Measurements from ENCODE around the gene YPEL1. TPM values are rescaled to one million over a fixed set of nuclear protein-coding genes. Genes with fewer than 3 reads are reported as not detected.
"Not testable (repeated sequence)": the region's sequence is repeated elsewhere in the genome, so short reads cannot be mapped to it uniquely, and the experiment has no call there.

YPEL1 gene
- total RNA-seq, 2 donors from 2014 or later, result 2.9 to 16.2 TPM

GRCh38 chr22:21718499-21718898 lies 17.1 kb downstream of the YPEL1 start:
- no peaks in the 10 kb centered on the region for H3K27me3 ChIP-seq (replicated peaks; ENCODE audit: insufficient read depth)
- no peak for DNase-seq (ENCODE audit: low spot score)
- 64% methylated on average over 4 of the region's 4 CpGs for WGBS

GRCh38 chr22:21716395-21717122 lies 19.0 kb downstream of the YPEL1 start:
- H3K9me3 ChIP-seq; H3K4me1 ChIP-seq (replicated peaks); H3K36me3 ChIP-seq; intact Hi-C loops (cut with DNase I); DNase-seq (ENCODE audit: low spot score); H3K4me3 ChIP-seq; H3K27ac ChIP-seq; H3K27me3 ChIP-seq (replicated peaks; ENCODE audit: insufficient read depth): not testable (repeated sequence)
- WGBS, result 87% methylated on average over 15 of the region's 15 CpGs

More at GRCh38 chr22:21718499-21718898, 17.1 kb downstream of the YPEL1 start:
- intact Hi-C loops (cut with DNase I), result no loop called here
- Histone ChIP-seq H3K4me1 (replicated peaks) (no peaks in the 10 kb centered on the region), H3K27ac (no peak overlapping the region), H3K9me3 (no peaks in the 10 kb centered on the region), H3K4me3 (no peak overlapping the region), H3K36me3 (no peaks in the 10 kb centered on the region)
- no peak for TF ChIP-seq POLR2AphosphoS5 (IDR thresholded peaks at IDR 0.05)
- no peak for TF ChIP-seq CTCF (IDR thresholded peaks at IDR 0.05)
- no peak for TF ChIP-seq POLR2A (IDR thresholded peaks at IDR 0.05)

GRCh38 chr22:21714786-21715185 lies 20.8 kb downstream of the YPEL1 start:
- TF ChIP-seq POLR2AphosphoS5 (IDR thresholded peaks at IDR 0.05), result no peak
- TF ChIP-seq POLR2A (IDR thresholded peaks at IDR 0.05), result no peak
- TF ChIP-seq CTCF (IDR thresholded peaks at IDR 0.05), result no peak
- DNase-seq (ENCODE audit: low spot score), result no peak
- Histone ChIP-seq H3K27me3 (replicated peaks; ENCODE audit: insufficient read depth) (no peaks in the 10 kb centered on the region), H3K4me1 (replicated peaks) (no peaks in the 10 kb centered on the region), H3K36me3 (no peaks in the 10 kb centered on the region), H3K9me3 (no peaks in the 10 kb centered on the region), H3K27ac (no peak overlapping the region), H3K4me3 (no peak overlapping the region)
- 83% methylated on average over 3 of the region's 3 CpGs for WGBS
- intact Hi-C loops (cut with DNase I), result no loop called here

- TF ChIP-seq CTCF (IDR thresholded peaks at IDR 0.05) (no peak), POLR2AphosphoS5 (IDR thresholded peaks at IDR 0.05) (no peak), POLR2A (IDR thresholded peaks at IDR 0.05) (no peak)
- 79% methylated on average over 31 of the region's 32 CpGs for WGBS
- DNase-seq (ENCODE audit: low spot score), result no peak
- H3K36me3 ChIP-seq, result no peaks in the 10 kb centered on the region
- H3K4me1 ChIP-seq (replicated peaks), result no peaks in the 10 kb centered on the region
- no peaks in the 10 kb centered on the region for H3K9me3 ChIP-seq
- intact Hi-C loops (cut with DNase I), result no loop called here
- H3K27me3 ChIP-seq (replicated peaks; ENCODE audit: insufficient read depth), result no peaks in the 10 kb centered on the region
- no peak overlapping the region for H3K4me3 ChIP-seq
- H3K27ac ChIP-seq, result no peak overlapping the region
Observed at GRCh38 chr22:21714059-21714770, 21.4 kb downstream of the YPEL1 start.

GRCh38 chr22:21713428-21714058 lies 22.1 kb downstream of the YPEL1 start:
- Histone ChIP-seq H3K4me3 (no peak overlapping the region), H3K4me1 (replicated peaks) (no peaks in the 10 kb centered on the region), H3K27me3 (replicated peaks; ENCODE audit: insufficient read depth) (no peaks in the 10 kb centered on the region), H3K36me3 (no peaks in the 10 kb centered on the region), H3K27ac (no peak overlapping the region), H3K9me3 (no peaks in the 10 kb centered on the region)
- TF ChIP-seq POLR2A (IDR thresholded peaks at IDR 0.05) (no peak), POLR2AphosphoS5 (IDR thresholded peaks at IDR 0.05) (no peak)
- WGBS, result 76% methylated on average over 9 of the region's 9 CpGs
- intact Hi-C loops (cut with DNase I), result loop anchor here (1.0 to 2.0 kb wide), 2 partner anchors 225 to 239 kb away; partner anchors contain the start of gene PPM1F
- no peak for DNase-seq (ENCODE audit: low spot score)
